DND-41 (cell line): ENCODE results near the gene BMPR2.

Experiments used
- ATAC-seq: fragments of 200-7000 bp; cut with Tn5 transposase; 3 replicates; pipeline ENCODE4 v1.9.1; 2021; ENCODE audit warnings: low read depth; ENCODE audit not compliant: insufficient read depth
- DNase-seq: peaks from one replicate; pipeline ENCODE4 v3.0.0-alpha.2; 2020
- H2AFZ ChIP-seq: 2 replicates; pipeline ENCODE4 v1.6.0; 2012; ENCODE audit warnings: low read depth, low read length
- H3K27ac ChIP-seq: 2 replicates; pipeline ENCODE4 v1.5.1; 2012; ENCODE audit warnings: low read length, inconsistent platforms
- H3K27me3 ChIP-seq: fragments of 200-600 bp; sonication (generic); 2 replicates; pipeline ENCODE4 v1.6.0; 2012; ENCODE audit warnings: low read length, mild to moderate bottlenecking, inconsistent platforms; ENCODE audit not compliant: insufficient read depth, poor library complexity
- H3K36me3 ChIP-seq: 2 replicates; pipeline ENCODE4 v1.5.1; 2012; ENCODE audit warnings: low read length, inconsistent platforms; ENCODE audit not compliant: insufficient read depth
- H3K4me1 ChIP-seq: 2 replicates; pipeline ENCODE4 v1.5.1; 2012; ENCODE audit warnings: mild to moderate bottlenecking, low read length; ENCODE audit not compliant: insufficient read depth
- H3K4me2 ChIP-seq: 2 replicates; pipeline ENCODE4 v1.6.0; 2012; ENCODE audit warnings: mild to moderate bottlenecking, moderate library complexity, low read length, inconsistent platforms; ENCODE audit not compliant: insufficient read depth
- H3K4me3 ChIP-seq, 2 experiments: fragments of 200-600 bp in 1 of 2; shearing (Covaris generic) in 1 of 2; 2 replicates each; pipeline ENCODE4 v1.5.1; 2012 to 2016; ENCODE audit warnings: inconsistent platforms in 2 of 2, low read length in 2 of 2, mild to moderate bottlenecking in 2 of 2, low read depth in 1 of 2, moderate library complexity in 1 of 2
- H3K79me2 ChIP-seq: 2 replicates; pipeline ENCODE4 v1.6.0; 2012; ENCODE audit warnings: low read length, inconsistent platforms; ENCODE audit not compliant: insufficient read depth
- H3K9ac ChIP-seq: 2 replicates; pipeline ENCODE4 v1.6.0; 2012; ENCODE audit warnings: low read depth, mild to moderate bottlenecking, inconsistent platforms, low read length, moderate library complexity
- H3K9me3 ChIP-seq: 2 replicates; pipeline ENCODE4 v1.5.1; 2012; ENCODE audit warnings: low read length, moderate library complexity, mild to moderate bottlenecking, inconsistent platforms; ENCODE audit not compliant: insufficient read depth, severe bottlenecking
- H4K20me1 ChIP-seq: 2 replicates; pipeline ENCODE4 v1.6.0; 2012; ENCODE audit warnings: low read length; ENCODE audit not compliant: insufficient read depth
- EZH2 ChIP-seq: IDR thresholded peaks from 3 replicates; pipeline ENCODE4 v1.6.1; 2012; ENCODE audit warnings: borderline replicate concordance, low read depth, mild to moderate bottlenecking, moderate library complexity, low read length, inconsistent platforms; ENCODE audit not compliant: severe bottlenecking
- TF ChIP-seq, protein P1 (sequence below): IDR thresholded peaks from 2 replicates; pipeline ENCODE4 v1.5.1; 2012; ENCODE audit warnings: borderline replicate concordance, low read length, moderate library complexity, mild to moderate bottlenecking; ENCODE audit not compliant: poor library complexity, severe bottlenecking; ENCODE audit errors: extremely low read depth

BMPR2 gene

DNA sequence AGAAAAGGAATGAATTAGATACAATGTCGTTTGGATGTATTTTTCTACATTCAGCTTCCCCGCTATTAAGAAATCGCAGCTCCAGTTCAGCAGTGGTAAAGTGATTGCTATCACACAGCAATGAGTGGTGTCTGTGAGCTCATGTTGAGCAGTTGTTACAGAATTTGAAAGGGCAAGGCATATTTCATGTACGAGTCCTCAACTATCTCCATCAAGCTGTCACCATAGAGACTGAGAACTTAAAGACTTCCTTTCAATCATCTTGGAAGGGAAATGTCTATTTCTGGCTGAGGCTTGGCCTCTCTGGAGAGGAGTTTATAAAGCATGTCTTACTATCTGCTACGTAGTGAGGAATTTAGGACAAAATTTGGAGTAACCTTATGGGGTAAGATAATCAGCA is 234.3 kb downstream of the BMPR2 start:
- no peak overlapping the region for H3K4me3 ChIP-seq
- no peaks in the 10 kb centered on the region for H4K20me1 ChIP-seq
- ATAC-seq (no peak), DNase-seq (no peak)
- H3K9ac ChIP-seq: no peak overlapping the region
- no peaks in the 10 kb centered on the region for H3K27me3 ChIP-seq
- no peaks in the 10 kb centered on the region for H3K4me1 ChIP-seq
- H3K4me2 ChIP-seq: no peak overlapping the region
- H3K79me2 ChIP-seq: no peaks in the 10 kb centered on the region
- no peak overlapping the region for H2AFZ ChIP-seq
- no peaks in the 10 kb centered on the region for H3K36me3 ChIP-seq
- no peaks in the 10 kb centered on the region for H3K9me3 ChIP-seq
- TF ChIP-seq EZH2: no peak
- TF ChIP-seq, protein P1, sequence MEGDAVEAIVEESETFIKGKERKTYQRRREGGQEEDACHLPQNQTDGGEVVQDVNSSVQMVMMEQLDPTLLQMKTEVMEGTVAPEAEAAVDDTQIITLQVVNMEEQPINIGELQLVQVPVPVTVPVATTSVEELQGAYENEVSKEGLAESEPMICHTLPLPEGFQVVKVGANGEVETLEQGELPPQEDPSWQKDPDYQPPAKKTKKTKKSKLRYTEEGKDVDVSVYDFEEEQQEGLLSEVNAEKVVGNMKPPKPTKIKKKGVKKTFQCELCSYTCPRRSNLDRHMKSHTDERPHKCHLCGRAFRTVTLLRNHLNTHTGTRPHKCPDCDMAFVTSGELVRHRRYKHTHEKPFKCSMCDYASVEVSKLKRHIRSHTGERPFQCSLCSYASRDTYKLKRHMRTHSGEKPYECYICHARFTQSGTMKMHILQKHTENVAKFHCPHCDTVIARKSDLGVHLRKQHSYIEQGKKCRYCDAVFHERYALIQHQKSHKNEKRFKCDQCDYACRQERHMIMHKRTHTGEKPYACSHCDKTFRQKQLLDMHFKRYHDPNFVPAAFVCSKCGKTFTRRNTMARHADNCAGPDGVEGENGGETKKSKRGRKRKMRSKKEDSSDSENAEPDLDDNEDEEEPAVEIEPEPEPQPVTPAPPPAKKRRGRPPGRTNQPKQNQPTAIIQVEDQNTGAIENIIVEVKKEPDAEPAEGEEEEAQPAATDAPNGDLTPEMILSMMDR: no peak
- H3K27ac ChIP-seq: no peak overlapping the region

DNA sequence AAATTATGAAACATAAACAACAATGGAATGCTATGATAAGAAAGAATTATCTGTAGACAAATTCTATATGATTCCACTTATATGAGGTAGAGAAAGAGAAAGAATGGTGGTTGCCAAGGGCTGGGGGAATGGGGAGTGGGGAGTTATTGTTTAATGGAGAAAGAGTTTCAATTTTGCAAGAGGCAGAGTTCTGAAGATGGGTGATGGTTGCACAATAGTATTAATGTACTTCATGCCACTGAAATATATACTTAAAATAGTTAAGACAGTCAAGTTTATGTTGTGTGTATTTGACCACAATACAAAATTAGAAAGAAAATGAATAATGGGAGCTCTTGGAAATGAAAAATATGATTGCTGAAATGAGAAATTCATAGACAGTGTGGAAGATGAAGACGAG is 236.0 kb downstream of the BMPR2 start:
- Histone ChIP-seq H3K27me3 (no peaks in the 10 kb centered on the region), H3K4me2 (no peak overlapping the region), H3K4me1 (no peaks in the 10 kb centered on the region), H3K36me3 (no peaks in the 10 kb centered on the region), H3K9ac (no peak overlapping the region), H3K4me3 (no peak overlapping the region), H4K20me1 (no peaks in the 10 kb centered on the region), H3K79me2 (no peaks in the 10 kb centered on the region), H2AFZ (no peak overlapping the region), H3K27ac (no peak overlapping the region), H3K9me3 (no peaks in the 10 kb centered on the region)
- DNase-seq (no peak), ATAC-seq (no peak)
- TF ChIP-seq, protein P1: no peak
- TF ChIP-seq EZH2: no peak

DNA sequence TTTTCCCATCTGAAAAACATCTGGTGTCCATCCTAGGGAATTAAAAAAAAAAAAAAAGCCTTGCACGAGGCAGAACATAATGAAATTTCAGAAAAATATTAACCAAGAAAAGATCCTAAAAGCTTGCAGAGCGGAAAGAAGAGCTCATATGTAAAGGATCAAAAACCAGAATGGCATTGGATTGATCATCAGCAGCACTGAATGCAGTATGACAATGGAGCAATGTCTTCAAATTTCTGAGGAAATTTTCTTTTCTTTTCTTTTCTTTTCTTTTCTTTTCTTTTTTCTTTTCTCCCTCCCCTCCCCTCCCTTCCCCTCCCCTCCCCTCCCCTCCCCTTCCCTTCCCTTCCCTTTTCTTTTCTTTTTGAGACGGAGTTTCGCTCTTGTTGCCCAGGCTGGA is 237.4 kb downstream of the BMPR2 start:
- no peak for TF ChIP-seq EZH2
- TF ChIP-seq, protein P1: no peak
- no peaks in the 10 kb centered on the region for H3K4me1 ChIP-seq

More for the DNA sequence above, 237.4 kb downstream of the BMPR2 start:
- Histone ChIP-seq H4K20me1 (no peaks in the 10 kb centered on the region), H3K9ac (no peak overlapping the region), H3K4me2 (no peak overlapping the region), H3K27me3 (no peaks in the 10 kb centered on the region), H2AFZ (no peak overlapping the region), H3K27ac (no peak overlapping the region), H3K79me2 (no peaks in the 10 kb centered on the region), H3K36me3 (no peaks in the 10 kb centered on the region), H3K9me3 (no peaks in the 10 kb centered on the region), H3K4me3 (no peak overlapping the region)
- no peak for DNase-seq
- ATAC-seq: no peak
